Mucosa of rectum (tissue), 2 donors: ENCODE measurements around the gene RPAP3.

ENCODE experiments used
- H3K27ac ChIP-seq, 2 donors: one replicate each; pipeline ENCODE4 v1.7.0; 2013; ENCODE audit warnings: inconsistent platforms in 2 of 2, low read depth in 2 of 2, low read length in 2 of 2
- H3K27me3 ChIP-seq, 2 donors: one replicate each; pipeline ENCODE4 v1.7.0; 2013; ENCODE audit warnings: low read length in 2 of 2; ENCODE audit not compliant: control insufficient read depth in 2 of 2, insufficient read depth in 2 of 2
- H3K36me3 ChIP-seq, 2 donors: one replicate each; pipeline ENCODE4 v1.7.0; 2013; ENCODE audit warnings: low read length in 2 of 2; ENCODE audit not compliant: control insufficient read depth in 2 of 2, insufficient read depth in 2 of 2
- H3K4me1 ChIP-seq, 2 donors: one replicate each; pipeline ENCODE4 v1.7.0; 2013; ENCODE audit warnings: low read length in 2 of 2, mild to moderate bottlenecking in 1 of 2; ENCODE audit not compliant: control insufficient read depth in 2 of 2, insufficient read depth in 2 of 2
- H3K4me3 ChIP-seq, 2 donors: one replicate each; pipeline ENCODE4 v1.7.0; 2013; ENCODE audit warnings: low read length in 2 of 2
- H3K9ac ChIP-seq, 2 donors: one replicate each; pipeline ENCODE4 v1.7.0; 2013; ENCODE audit warnings: low read length in 2 of 2, low read depth in 1 of 2, mild to moderate bottlenecking in 1 of 2
- H3K9me3 ChIP-seq, 2 donors: one replicate each; pipeline ENCODE4 v1.7.0; 2013; ENCODE audit warnings: low read length in 2 of 2; ENCODE audit not compliant: control insufficient read depth in 2 of 2
- donor health status: healthy.
- donor health status: Normal muscosa, but diverticular disease.

Gene RPAP3

GRCh38 chr12:47748899-47749298 lies 43.1 kb upstream of the RPAP3 start:
- Histone ChIP-seq H3K4me1 (peaks cover 13 to 15% of the 10 kb centered on the region in 2 donors), H3K36me3 (no peaks in the 10 kb centered on the region), H3K4me3 (no peak overlapping the region), H3K9me3 (no peaks in the 10 kb centered on the region), H3K27me3 (no peaks in the 10 kb centered on the region), H3K27ac (no peak overlapping the region), H3K9ac (no peak overlapping the region)

- Histone ChIP-seq H3K36me3 (no peaks in the 10 kb centered on the region), H3K4me3 (no peak overlapping the region)
Observed at GRCh38 chr12:47748507-47748828, 42.6 kb upstream of the RPAP3 start.

GRCh38 chr12:47747596-47748506 lies 42.0 kb upstream of the RPAP3 start:
- H3K4me3 ChIP-seq, result no peak overlapping the region

More at GRCh38 chr12:47748507-47748828, 42.6 kb upstream of the RPAP3 start:
- Histone ChIP-seq H3K27ac (no peak overlapping the region), H3K9ac (no peak overlapping the region), H3K27me3 (no peaks in the 10 kb centered on the region), H3K9me3 (no peaks in the 10 kb centered on the region), H3K4me1 (peaks cover 11 to 13% of the 10 kb centered on the region in 2 donors)

GRCh38 chr12:47747126-47747525 lies 41.3 kb upstream of the RPAP3 start:
- Histone ChIP-seq H3K36me3 (no peaks in the 10 kb centered on the region), H3K9ac (no peak overlapping the region), H3K9me3 (no peaks in the 10 kb centered on the region), H3K4me1 (peaks cover 4 to 5% of the 10 kb centered on the region in 2 donors), H3K27me3 (no peaks in the 10 kb centered on the region), H3K4me3 (no peak overlapping the region), H3K27ac (no peak overlapping the region)

More at GRCh38 chr12:47747596-47748506, 42.0 kb upstream of the RPAP3 start:
- Histone ChIP-seq H3K27me3 (no peaks in the 10 kb centered on the region), H3K9me3 (no peaks in the 10 kb centered on the region), H3K9ac (no peak overlapping the region), H3K4me1 (peaks cover 5 to 7% of the 10 kb centered on the region in 2 donors), H3K36me3 (no peaks in the 10 kb centered on the region), H3K27ac (no peak overlapping the region)

GRCh38 chr12:47746523-47746922 lies 40.7 kb upstream of the RPAP3 start:
- H3K4me3 ChIP-seq, result no peak overlapping the region
- H3K27ac ChIP-seq, result no peak overlapping the region
- H3K9me3 ChIP-seq, result no peaks in the 10 kb centered on the region
- H3K9ac ChIP-seq, result no peak overlapping the region
- H3K4me1 ChIP-seq, result peaks cover 5% of the 10 kb centered on the region in 2 donors
- H3K36me3 ChIP-seq, result no peaks in the 10 kb centered on the region
- no peaks in the 10 kb centered on the region for H3K27me3 ChIP-seq

- H3K4me1 ChIP-seq, result peaks cover 8 to 9% of the 10 kb centered on the region in 2 donors
- H3K9ac ChIP-seq, result no peak overlapping the region
- no peaks in the 10 kb centered on the region for H3K9me3 ChIP-seq
- no peaks in the 10 kb centered on the region for H3K36me3 ChIP-seq
- H3K4me3 ChIP-seq, result no peak overlapping the region
- no peak overlapping the region for H3K27ac ChIP-seq
- no peaks in the 10 kb centered on the region for H3K27me3 ChIP-seq
Observed at GRCh38 chr12:47746073-47746472, 40.2 kb upstream of the RPAP3 start.

- H3K9ac ChIP-seq, result no peak overlapping the region
- H3K9me3 ChIP-seq, result no peaks in the 10 kb centered on the region
- H3K4me3 ChIP-seq, result no peak overlapping the region
- no peaks in the 10 kb centered on the region for H3K27me3 ChIP-seq
- no peaks in the 10 kb centered on the region for H3K36me3 ChIP-seq
- H3K4me1 ChIP-seq, result peaks cover 12 to 13% of the 10 kb centered on the region in 2 donors
- H3K27ac ChIP-seq, result no peak overlapping the region
Observed at GRCh38 chr12:47745485-47746041, 39.7 kb upstream of the RPAP3 start.

GRCh38 chr12:47744778-47745436 lies 39.1 kb upstream of the RPAP3 start:
- H3K4me3 ChIP-seq, result no peak overlapping the region
- H3K4me1 ChIP-seq, result peaks cover 17 to 18% of the 10 kb centered on the region in 2 donors
- H3K27me3 ChIP-seq, result no peaks in the 10 kb centered on the region
- no peaks in the 10 kb centered on the region for H3K9me3 ChIP-seq
- H3K9ac ChIP-seq, result no peak overlapping the region
- no peak overlapping the region for H3K27ac ChIP-seq
- H3K36me3 ChIP-seq, result no peaks in the 10 kb centered on the region

GRCh38 chr12:47744005-47744651 lies 38.3 kb upstream of the RPAP3 start:
- Histone ChIP-seq H3K9ac (no peak overlapping the region), H3K27ac (no peak overlapping the region), H3K4me1 (peaks cover 18 to 20% of the 10 kb centered on the region in 2 donors), H3K9me3 (no peaks in the 10 kb centered on the region), H3K27me3 (no peaks in the 10 kb centered on the region), H3K4me3 (no peak overlapping the region), H3K36me3 (no peaks in the 10 kb centered on the region)
